ENCODE measurements around the gene SLC35B4.

DNA sequence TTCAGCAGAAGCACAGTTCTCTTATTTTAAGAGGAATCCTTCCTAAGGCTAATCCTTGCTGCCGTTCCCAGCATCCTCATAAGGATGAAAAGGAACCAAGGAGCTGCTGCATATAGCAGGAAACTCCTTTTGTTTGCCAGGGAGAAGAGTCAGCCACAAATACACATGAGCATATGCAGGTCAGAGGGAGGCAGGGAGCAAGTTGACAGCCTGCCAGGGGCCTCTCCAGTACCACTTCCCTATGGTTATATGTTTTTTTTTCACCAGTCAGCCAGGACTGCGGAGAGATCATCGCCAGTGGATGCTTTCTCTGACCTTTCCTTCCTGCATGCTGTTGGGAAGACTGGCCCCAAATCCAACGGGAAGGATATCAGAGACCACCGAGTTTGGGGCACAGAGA lies 39.8 kb downstream of the SLC35B4 start:
- TF ChIP-seq, protein P1, sequence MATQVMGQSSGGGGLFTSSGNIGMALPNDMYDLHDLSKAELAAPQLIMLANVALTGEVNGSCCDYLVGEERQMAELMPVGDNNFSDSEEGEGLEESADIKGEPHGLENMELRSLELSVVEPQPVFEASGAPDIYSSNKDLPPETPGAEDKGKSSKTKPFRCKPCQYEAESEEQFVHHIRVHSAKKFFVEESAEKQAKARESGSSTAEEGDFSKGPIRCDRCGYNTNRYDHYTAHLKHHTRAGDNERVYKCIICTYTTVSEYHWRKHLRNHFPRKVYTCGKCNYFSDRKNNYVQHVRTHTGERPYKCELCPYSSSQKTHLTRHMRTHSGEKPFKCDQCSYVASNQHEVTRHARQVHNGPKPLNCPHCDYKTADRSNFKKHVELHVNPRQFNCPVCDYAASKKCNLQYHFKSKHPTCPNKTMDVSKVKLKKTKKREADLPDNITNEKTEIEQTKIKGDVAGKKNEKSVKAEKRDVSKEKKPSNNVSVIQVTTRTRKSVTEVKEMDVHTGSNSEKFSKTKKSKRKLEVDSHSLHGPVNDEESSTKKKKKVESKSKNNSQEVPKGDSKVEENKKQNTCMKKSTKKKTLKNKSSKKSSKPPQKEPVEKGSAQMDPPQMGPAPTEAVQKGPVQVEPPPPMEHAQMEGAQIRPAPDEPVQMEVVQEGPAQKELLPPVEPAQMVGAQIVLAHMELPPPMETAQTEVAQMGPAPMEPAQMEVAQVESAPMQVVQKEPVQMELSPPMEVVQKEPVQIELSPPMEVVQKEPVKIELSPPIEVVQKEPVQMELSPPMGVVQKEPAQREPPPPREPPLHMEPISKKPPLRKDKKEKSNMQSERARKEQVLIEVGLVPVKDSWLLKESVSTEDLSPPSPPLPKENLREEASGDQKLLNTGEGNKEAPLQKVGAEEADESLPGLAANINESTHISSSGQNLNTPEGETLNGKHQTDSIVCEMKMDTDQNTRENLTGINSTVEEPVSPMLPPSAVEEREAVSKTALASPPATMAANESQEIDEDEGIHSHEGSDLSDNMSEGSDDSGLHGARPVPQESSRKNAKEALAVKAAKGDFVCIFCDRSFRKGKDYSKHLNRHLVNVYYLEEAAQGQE (IDR thresholded peaks at IDR 0.05; ENCODE audit: low read depth) = no peak
- TF ChIP-seq, protein P2, sequence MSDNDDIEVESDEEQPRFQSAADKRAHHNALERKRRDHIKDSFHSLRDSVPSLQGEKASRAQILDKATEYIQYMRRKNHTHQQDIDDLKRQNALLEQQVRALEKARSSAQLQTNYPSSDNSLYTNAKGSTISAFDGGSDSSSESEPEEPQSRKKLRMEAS (IDR thresholded peaks at IDR 0.05) = no peak
- TF ChIP-seq CREB1 (IDR thresholded peaks at IDR 0.05; ENCODE audit: low read depth) = no peak
- no peak for TF ChIP-seq EP300 (IDR thresholded peaks at IDR 0.05; ENCODE audit: borderline replicate concordance)
